ENCODE results near the gene GRM1. TPM values are rescaled to one million over a fixed set of nuclear protein-coding genes. Genes with fewer than 3 reads are reported as not detected.

Gene GRM1
- total and polyA plus RNA-seq, 2 of the 4 experiments (the other 2 are of a cell fraction), result not detected

- CTCF ChIA-PET, result no interaction called here
Observed at GRCh38 chr6:146277142-146277541, 248.3 kb downstream of the GRM1 start.

More at GRCh38 chr6:146277142-146277541, 248.3 kb downstream of the GRM1 start:
- no peak overlapping the region for H2AK9ac ChIP-seq (replicated peaks; ENCODE audit: low read depth, low read length, poor library complexity)
- intact Hi-C loops (cut with micrococcal nuclease), result no loop called here
- no peaks in the 10 kb centered on the region for H3K4me1 ChIP-seq (ENCODE audit: control insufficient read depth, insufficient read depth, low read length)
- no peak overlapping the region for H3K4ac ChIP-seq (ENCODE audit: low read depth, low read length)
- H4K91ac ChIP-seq (ENCODE audit: insufficient read depth, low read depth, low read length), result no peak overlapping the region
- TF ChIP-seq FOS (IDR thresholded peaks at IDR 0.05; ENCODE audit: low read depth, low read length), result no peak
- no peak for TF ChIP-seq CEBPB (IDR thresholded peaks at IDR 0.05; ENCODE audit: low read depth, low read length)
- no peak for TF ChIP-seq MAZ (IDR thresholded peaks at IDR 0.05; ENCODE audit: borderline replicate concordance, low read depth, low read length)
- no peak for TF ChIP-seq MAFK (IDR thresholded peaks at IDR 0.05; ENCODE audit: low read depth, low read length)
- no peak for TF ChIP-seq ELK1 (IDR thresholded peaks at IDR 0.05; ENCODE audit: borderline replicate concordance, low read depth, low read length)
- no peak for TF ChIP-seq POLR2A (IDR thresholded peaks at IDR 0.05; ENCODE audit: low read depth, low read length)
- TF ChIP-seq MXI1 (IDR thresholded peaks at IDR 0.05; ENCODE audit: borderline replicate concordance, low read depth, low read length), result no peak
- TF ChIP-seq RFX5 (IDR thresholded peaks at IDR 0.05; ENCODE audit: low read depth, low read length), result no peak
- DNase-seq (no peak), ATAC-seq (ENCODE audit: low read depth) (no peak)
- no CpG with 5 or more reads among the region's 2 CpGs for WGBS, 2 experiments (ENCODE audit: extremely low coverage in 2 of 2, insufficient read length in 1 of 2)
- H3K4me2 ChIP-seq (ENCODE audit: low read depth, low read length), result no peak overlapping the region
- no peak overlapping the region for H2AK5ac ChIP-seq (ENCODE audit: low read depth, low read length)
- H3K18ac ChIP-seq (ENCODE audit: low read depth, low read length), result no peak overlapping the region
- no peak overlapping the region for H2BK15ac ChIP-seq (ENCODE audit: low read depth, low read length)
- no peak overlapping the region for H4K5ac ChIP-seq (ENCODE audit: low read depth, low read length)
- H3K27ac ChIP-seq (ENCODE audit: insufficient read depth, low read length), result no peak overlapping the region
- no peaks in the 10 kb centered on the region for H3K9me3 ChIP-seq (ENCODE audit: control insufficient read depth, insufficient read depth, low read length)
- POLR2A ChIA-PET (ENCODE audit: unreplicated experiment), result no interaction called here
- no peaks in the 10 kb centered on the region for H3K79me1 ChIP-seq (ENCODE audit: low read depth in 1 of 2, low read length in 2 of 2)
- BruUV-seq (replicated peaks), result no TSS peak
- no peak overlapping the region for H3K9ac ChIP-seq (ENCODE audit: low read depth, low read length)
- H3K23ac ChIP-seq (ENCODE audit: low read depth, low read length), result no peak overlapping the region
- H2BK5ac ChIP-seq (ENCODE audit: low read depth, low read length, poor library complexity, severe bottlenecking), result no peak overlapping the region
- no peaks in the 10 kb centered on the region for H3K36me3 ChIP-seq (ENCODE audit: control insufficient read depth, insufficient read depth, low read length)
- no peaks in the 10 kb centered on the region for H3K9me1 ChIP-seq (ENCODE audit: insufficient read depth, low read length)
- no peak overlapping the region for H2BK20ac ChIP-seq (ENCODE audit: low read depth, low read length)
- H3K4me3 ChIP-seq (ENCODE audit: insufficient read depth, low read depth, low read length), result no peak overlapping the region
- no peak overlapping the region for H2BK120ac ChIP-seq (ENCODE audit: low read depth, low read length)
- no peak overlapping the region for H3K56ac ChIP-seq (ENCODE audit: extremely low read depth, insufficient read depth, low read length)
- H3K27me3 ChIP-seq (ENCODE audit: control insufficient read depth, insufficient read depth, low read length), result no peaks in the 10 kb centered on the region
- no peak overlapping the region for H2AFZ ChIP-seq (replicated peaks; ENCODE audit: low read length, poor library complexity)
- no peaks in the 10 kb centered on the region for H4K20me1 ChIP-seq (ENCODE audit: insufficient read depth, low read length)
- no peak overlapping the region for H4K8ac ChIP-seq (ENCODE audit: low read depth in 2 of 2, low read length in 2 of 2)
- in situ Hi-C loops (cut with MboI; ENCODE audit: low sequenced_read_pairs), result no loop called here
- dilution Hi-C loops (cut with HindIII; ENCODE audit: low sequenced_read_pairs, unreplicated experiment), result no loop called here
- H3K14ac ChIP-seq (replicated peaks; ENCODE audit: low read depth, low read length), result no peak overlapping the region

Measured in IMR-90 (cell line).